SIG-M5 treated with dmso at 0.1 percent for 504 hours (cell line): ENCODE results near the gene PIWIL1.
A peak's percentile ranks its signal among the peaks of the same experiment; 100 is the strongest.

Experiments
- DNase-seq: peaks from one replicate; lab custom pipeline; 2025; ENCODE audit not compliant: unreplicated experiment; lab: John Stamatoyannopoulos, UW

Gene PIWIL1

DNA sequence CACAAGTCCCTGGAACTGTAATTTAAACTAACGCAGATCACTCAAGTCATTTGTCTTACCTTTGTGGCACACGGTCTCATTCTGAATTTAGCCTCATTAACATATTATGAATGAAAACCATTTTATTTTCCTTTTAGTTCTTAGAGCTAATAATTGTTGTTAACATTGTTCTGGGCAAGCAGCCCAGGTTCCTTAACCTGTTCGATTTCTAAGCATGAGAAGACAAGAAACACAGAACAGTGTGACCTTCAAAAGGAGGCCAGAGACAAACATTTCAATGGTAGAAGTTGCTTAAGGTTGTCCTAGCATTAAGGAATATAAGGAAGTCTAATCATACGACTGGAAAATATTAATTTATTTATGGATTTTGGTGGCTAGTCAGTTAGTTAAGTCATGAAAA, 35.2 kb downstream of the PIWIL1 start:
- no peak for DNase-seq

DNA sequence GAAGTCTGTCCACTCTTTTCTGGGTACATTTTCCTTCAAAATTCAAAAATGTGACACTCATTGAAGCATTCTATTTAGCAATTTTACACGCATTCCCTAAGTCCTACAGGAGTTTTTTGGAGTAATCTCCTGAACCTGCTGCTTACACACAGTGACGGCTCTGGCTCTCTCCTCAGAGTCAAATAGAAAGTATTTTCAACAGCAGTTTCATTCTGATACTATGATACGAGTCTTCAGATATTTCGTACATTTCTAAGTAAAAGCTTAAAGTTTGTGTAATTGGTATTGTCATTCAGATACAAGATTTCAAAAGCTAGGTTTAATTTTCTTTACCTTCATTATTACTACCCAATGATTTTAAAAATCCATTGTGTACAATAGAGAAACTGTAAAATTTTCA, 36.4 kb downstream of the PIWIL1 start:
- no peak for DNase-seq

DNA sequence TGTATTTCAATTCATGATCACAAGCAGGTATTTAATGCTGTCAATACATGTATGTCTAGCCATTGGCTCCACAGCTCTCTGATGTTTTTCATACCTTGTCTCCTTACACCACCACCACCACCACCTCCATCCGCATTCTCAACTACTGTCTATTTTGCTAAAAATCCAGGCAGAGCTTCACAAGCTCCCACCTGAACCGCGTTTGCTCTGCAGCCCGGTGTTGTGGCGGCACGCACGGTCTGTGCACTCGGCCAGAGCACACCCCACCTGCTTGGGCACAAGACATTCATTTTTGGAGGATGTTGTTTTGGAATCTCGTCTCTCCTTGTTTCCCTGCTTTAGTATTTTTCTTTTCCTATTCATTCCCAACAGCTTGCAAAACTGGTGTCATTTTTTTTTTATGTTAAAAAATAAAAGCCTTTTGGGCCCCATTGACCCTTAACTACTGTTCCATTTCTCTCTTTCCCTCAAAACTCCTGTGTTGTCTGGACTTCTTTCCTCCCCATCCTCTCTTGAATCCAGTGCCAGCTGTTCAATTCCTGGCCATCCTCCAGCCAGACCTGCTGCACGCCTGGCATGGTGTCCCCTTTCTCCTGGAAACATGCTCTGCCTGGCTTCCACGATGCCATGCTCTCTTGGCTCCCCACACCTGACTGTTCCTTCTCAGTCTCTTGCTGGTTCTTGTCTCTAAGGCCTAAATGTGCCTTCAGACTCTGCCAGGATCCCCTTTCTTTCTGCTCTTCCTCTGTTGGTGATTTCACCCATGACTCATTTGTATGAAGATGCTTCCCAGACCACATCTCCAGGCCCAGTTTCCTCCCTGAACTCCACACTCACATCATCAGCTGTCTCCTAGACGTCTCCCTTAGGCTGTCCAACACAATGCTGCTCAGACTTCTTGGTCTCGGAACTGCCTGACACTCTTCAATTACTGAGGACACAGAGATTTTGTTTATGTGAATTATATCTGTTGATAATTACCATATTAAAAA, 37.9 kb downstream of the PIWIL1 start:
- DNase-seq: no peak

DNA sequence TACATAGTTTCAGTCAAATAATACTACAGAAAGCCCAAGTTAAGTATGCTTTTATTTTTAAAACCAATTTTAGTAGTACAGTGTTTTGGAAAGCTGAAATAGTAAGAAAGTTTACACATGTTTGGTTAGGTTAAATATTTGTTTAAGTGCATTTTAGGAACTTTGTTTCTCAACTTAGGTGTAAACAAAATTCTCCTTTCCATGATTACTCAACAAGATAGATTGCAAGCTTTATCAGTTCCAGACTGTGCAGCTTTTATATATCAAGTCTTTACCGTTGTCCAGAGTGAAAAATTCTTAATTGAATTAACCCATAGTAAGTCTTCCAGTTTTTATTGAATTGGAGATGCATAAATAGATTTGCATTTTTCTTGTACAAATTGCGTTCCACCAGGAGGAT, 45.1 kb downstream of the PIWIL1 start:
- no peak for DNase-seq

DNA sequence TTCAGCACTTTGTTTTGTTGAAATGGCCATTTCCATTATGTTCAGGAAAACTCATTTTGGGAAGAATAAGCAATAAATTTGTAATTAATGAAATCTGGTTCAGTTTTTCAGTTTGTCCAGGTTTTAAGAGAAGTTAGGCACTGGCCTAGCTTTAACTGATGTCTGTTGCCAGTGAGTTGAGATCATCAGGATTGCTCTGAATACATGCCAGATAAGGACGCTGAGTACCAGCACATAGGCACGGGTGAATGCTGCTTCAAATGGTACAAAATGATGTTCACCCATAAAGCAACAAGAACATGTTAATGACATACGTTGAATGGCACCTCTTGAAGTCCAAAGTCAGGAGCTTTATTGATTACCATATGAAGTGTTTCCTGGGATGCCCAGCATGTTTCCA, 46.5 kb downstream of the PIWIL1 start:
- DNase-seq: no peak

DNA sequence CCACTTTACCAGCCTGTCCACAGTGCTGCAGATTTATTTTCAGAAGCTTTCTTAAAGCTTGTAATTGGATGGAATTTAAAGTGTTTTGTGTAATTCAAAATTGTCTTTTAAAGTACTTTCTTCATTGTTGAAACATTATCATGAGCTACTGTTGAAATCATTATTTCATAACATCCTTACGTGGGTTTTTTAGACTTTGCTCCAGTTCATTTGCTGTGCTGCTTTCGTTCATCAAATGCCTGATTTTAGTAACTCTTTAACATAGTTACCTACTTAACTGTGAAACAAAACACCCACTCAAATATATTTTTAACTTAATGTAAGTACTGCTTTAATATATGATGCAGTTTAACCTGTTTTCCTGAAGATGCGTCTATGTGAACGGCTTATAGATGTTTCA, 47.5 kb downstream of the PIWIL1 start:
- DNase-seq: no peak

DNA sequence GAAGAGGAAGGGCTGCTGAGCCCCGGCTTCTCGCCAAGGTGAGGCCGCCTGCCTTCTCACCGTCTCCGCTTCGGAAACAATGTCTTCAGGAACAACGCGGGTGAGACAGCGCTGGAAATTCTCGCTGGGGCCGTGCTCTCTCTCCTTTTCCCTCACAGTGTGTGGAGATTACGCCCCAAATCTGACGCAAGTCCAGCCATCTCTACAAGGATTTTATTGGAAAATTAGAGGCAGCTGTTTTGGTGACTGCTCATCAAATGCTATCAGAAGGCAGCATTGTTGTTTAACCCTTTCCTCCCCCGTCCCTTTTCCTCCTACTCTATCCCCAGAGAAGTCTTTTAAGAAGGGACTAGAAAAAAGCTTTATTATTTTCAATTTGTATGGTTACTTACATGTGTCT, 53.5 kb downstream of the PIWIL1 start:
- no peak for DNase-seq

DNA sequence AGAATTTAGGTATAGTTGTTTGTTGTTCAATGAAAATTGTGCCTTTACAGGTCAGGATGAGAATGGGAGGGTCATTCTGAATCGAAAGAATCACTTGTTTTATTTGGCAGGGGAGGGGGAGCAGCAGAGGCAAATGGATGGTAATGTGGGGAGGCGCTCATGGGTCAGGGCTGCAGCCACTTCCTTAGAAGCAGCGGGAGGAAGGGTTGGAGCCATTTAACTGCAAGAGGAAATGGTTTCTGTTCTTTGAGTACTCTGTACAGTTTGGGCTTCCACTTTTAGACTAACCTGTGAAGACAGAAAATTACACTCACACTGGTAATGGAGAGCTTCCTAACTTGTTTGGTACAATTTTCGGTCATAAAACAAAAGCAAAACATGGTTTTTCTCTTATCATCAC, 57.2 kb downstream of the PIWIL1 start:
- no peak for DNase-seq

DNA sequence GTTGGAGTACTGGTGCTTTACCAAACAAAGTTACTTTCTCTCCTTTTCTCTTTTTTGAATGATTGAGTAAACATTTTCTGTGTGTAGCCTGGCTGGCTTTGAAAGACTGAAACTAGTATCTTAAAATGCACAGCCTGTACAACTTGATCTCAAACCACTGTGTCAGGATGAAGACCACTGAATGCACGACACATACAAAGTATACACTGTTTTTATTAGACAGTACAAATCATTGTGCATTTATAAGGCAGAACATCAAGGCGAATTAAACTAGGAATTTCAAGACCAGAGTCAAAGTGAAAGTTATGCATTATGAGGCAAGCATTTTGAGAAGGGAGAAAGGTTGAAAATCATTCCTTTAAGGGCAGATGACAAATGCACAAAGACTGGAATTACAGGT, 59.0 kb downstream of the PIWIL1 start:
- DNase-seq: no peak

DNA sequence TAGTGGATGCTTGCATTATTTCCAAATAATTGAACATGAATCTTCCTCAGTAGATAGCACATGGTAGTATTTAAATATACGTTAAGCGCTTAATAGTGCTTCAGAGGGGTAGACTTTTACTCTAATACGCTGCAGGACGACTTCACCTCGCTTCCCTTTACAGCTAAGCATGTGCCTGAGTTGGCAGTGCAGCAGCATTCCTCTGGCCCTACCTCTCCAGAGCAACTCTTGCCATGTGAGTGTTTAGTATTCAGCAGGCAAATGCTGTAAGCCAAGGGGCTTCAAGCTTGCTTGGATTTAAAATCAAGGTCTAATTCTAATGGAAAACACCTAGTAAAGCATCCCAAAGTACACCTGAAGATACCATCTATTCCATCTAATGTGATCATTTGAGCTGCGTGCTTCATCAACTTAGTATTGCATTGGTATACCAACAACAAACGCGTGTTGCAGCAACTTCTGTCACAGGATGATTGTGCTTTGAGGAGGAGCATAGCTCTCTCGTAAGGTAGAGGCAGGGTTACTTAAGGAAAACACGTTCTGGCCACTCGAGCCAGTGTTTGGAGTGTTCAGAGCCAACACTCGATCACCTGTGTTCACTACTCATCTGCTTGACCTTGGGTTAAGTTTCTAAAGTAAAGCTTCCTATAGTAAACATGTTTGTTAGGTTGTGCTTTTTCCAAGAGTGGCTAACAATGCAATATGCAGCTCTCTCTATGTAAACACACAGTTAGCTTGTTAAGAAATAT, 60.6 kb downstream of the PIWIL1 start:
- DNase-seq: no peak

DNA sequence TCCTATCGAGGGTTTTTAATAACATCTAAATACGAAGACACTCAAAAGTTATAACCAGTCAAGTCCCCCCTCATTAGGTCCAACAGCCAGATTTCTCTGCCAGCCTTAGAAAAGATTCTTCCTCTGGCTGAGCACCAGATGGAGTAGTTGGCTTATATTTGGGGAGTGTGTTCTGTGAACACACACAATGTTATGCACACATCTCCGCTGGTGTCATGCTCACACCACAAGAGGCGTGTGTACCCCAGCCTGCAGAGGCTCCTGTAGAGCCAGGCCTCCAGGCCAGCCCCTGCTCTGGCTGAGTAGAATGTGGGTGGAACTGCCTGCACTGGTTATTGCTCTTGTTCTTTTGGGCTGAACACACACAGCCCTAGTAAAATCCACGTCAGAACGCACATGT, 64.0 kb downstream of the PIWIL1 start:
- DNase-seq: peak; percentile 14

DNA sequence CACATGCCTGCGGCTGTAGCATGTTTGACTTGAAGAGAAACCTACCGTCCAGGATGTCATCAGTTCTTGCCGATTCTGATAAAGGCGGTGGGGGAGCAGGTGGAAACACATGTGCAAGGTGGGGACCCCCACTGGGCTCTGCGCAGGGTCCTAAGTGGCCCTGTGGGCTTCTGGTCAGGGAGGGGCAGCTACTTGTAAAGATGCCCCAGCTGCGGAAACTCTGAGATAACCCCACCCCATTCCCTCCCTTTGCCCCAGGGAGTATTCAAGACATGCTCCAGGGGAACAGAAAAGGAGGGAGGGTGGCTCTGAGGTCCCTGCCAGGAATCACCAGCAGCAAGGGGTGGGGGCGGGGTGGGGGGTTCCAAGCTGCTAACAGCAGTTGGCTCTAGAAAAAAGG, 67.6 kb downstream of the PIWIL1 start:
- no peak for DNase-seq

DNA sequence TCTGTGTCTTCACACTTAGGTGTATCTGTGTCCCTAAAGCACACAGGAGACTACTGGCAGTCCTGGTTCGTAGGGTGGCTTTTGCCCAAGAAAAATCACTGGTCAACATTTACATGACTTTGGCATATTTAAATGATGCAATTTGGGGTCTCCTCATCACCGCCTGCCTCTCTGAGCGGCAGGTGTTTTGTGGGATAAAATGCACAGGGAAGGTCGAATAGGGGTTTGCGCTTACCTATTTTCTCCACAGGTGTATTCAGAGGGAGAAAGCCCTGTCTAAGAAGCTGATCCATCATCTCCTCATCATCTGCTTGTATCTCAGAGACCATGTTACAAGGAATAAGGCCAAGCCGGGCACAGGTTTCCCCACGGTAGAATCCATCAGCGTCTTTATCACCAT, 74.7 kb downstream of the PIWIL1 start:
- DNase-seq: no peak

DNA sequence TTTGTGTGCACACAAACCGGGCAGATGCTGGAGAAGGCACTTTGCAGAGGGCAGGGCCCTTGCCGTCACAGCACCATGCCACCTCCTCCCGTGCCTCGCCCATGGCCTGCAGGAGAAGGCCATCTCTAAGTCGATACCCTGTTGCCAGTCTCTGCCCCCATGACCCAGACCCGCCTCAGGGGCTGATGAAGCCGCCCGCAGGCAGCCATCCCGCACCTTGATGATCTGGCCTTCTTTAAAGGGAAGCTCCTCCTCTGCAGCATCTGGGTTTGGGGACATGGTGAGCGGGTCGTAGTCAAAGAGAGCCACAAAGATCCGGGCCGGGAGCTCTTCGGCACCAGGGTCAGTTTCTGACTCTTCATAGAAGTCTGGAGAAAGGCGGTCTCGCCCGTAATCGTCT, 76.2 kb downstream of the PIWIL1 start:
- no peak for DNase-seq

DNA sequence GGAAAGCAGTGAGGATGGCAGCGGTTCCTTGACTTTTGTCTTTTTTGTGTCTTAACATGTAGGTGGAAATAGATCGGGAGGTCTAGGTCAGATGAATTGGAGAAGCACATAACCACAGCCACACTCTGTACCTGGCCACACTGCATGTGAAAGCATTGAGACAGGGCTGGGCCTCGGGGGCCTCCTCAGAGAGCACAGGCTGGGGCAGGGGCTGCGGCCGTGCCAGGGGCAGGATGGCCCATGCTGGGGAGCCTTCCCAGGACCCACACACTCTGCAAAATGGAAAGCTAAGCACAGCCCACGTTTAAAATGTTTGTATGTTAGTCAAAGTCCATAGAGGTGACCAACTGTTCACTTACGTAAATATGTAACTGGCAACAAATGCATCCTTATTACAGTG, 76.7 kb downstream of the PIWIL1 start:
- DNase-seq: no peak

DNA sequence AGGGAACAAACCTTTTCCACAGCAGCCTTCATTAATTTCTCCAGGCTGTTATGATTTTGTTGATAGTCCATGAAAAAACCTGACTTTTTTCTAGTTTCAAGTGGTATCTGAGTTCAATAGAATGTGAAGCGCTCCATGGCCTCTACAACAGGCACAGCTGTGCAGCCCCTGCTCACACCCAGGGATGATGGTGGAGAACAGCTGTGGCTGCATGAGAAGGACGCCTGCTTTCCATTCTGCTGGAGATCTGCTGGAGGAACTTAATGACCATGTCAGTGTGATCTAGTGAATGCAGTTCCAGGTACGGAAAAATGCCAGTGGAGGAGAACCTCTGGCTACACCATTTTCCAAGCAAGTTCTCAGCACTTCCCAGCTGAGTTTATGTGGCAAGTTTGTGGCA, 80.6 kb downstream of the PIWIL1 start:
- DNase-seq: no peak

DNA sequence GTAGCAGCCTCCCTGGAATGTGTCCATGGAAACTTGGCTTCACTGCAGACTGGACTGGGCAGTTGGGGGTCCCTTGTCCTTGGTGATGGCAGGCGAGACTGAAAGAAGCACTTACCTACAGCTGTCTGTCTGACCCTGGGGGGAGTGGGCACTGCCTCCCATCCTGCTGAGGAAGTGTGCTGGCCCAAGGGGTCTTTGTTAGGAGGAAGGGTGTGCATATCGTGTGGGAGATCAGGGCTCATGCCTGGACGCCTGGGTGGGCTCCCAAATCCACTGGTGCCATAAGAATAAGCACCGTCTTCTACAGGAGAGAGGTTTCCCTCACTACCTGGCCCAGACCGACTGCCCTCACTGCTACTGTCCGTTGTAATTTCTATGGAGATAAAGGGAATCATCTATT, 81.4 kb downstream of the PIWIL1 start:
- DNase-seq: no peak

DNA sequence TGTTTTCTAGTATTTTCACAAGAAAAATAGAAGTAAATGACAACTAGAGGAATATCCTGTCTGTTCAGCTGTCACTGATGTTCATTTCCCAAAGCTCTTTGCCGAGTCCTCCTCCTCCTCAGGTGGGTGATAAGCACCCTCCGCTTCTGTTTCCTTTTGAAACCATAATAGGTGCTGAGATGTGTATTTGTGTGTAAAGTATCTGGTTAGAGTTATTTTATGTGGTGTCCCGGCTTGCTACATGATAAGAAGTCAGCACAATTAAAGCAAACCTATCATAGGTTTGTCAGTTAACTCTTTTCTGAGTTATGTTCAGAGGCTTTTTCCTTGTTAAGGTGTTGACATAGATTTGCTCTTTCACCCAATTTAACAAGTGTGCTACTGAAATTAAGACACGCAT, 82.4 kb downstream of the PIWIL1 start:
- no peak for DNase-seq

DNA sequence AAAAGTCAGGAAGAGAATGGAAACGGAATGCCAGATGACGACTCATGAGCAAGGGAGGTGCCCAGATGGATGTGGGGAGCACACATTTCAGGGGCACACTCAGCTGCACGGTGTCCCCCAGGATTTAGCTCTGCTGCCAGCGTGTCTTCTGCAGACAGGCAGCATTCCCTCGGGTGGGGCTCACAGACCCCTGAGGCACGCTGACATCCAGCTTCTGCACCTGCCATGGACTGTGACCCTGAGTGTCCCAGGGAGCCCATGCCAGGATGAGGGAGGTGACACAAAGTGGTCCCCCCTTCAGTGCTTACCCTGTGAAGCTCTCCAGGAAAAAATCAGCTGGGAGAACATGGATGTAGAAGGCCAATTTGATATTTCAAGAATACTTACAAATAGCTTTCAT, 84.2 kb downstream of the PIWIL1 start:
- DNase-seq: no peak
